Right lobe of liver (tissue), 6 donors: ENCODE data around the gene VAC14. TPM values are rescaled to one million over a fixed set of nuclear protein-coding genes. Genes with fewer than 3 reads are reported as not detected.

Experiments
- ATAC-seq, 4 donors: fragments of 200-7000 bp; cut with Tn5 transposase; one replicate each; pipeline ENCODE4 v1.9.1; 2020; ENCODE audit warnings: mild to moderate bottlenecking in 4 of 4, moderate library complexity in 4 of 4
- DNase-seq, 3 donors: peaks; one replicate each; pipeline ENCODE4 v3.0.0-alpha.2; 2020
- H3K27ac ChIP-seq, 3 donors: fragments of 200-600 bp; one replicate each; pipeline ENCODE4 v1.8.0; 2022
- H3K27me3 ChIP-seq, 2 donors: fragments of 200-600 bp; one replicate each; pipeline ENCODE4 v1.8.0; 2022
- H3K36me3 ChIP-seq, 4 donors: fragments of 200-600 bp; sonication (generic) in 1 of 4; one replicate each; pipeline versions ENCODE4 v1.5.1 to v1.8.0; 2017 to 2022; ENCODE audit warnings: control low read depth in 1 of 4
- H3K4me1 ChIP-seq, 4 donors: fragments of 200-600 bp; sonication (generic) in 1 of 4; one replicate each; pipeline versions ENCODE4 v1.5.1 to v1.8.0; 2017 to 2022; ENCODE audit warnings: control low read depth in 1 of 4
- H3K4me3 ChIP-seq, 3 donors: fragments of 200-600 bp; one replicate each; pipeline ENCODE4 v1.8.0; 2022
- H3K9me3 ChIP-seq, 4 donors: fragments of 200-600 bp; sonication (generic) in 1 of 4; one replicate each; pipeline versions ENCODE4 v1.5.1 to v1.8.0; 2017 to 2022; ENCODE audit warnings: control low read depth in 1 of 4
- CTCF ChIP-seq, 4 donors: fragments of 200-600 bp in 3 of 4; fragments of 450-650 bp in 1 of 4; IDR thresholded peaks; one replicate each; pipeline versions ENCODE4 v1.5.1 to v1.8.0; 2016 to 2022; ENCODE audit warnings: antibody characterized with exemption in 4 of 4, mild to moderate bottlenecking in 2 of 4
- POLR2A ChIP-seq: fragments of 450-650 bp; IDR thresholded peaks from one replicate; pipeline ENCODE4 v1.6.1; 2017; ENCODE audit warnings: antibody characterized with exemption, mild to moderate bottlenecking
- WGBS: methylation state at CpG from one replicate; pipeline ENCODE4 v1.1.6; 2018; ENCODE audit warnings: low coverage, low lambda C conversion rate; ENCODE audit not compliant: insufficient coverage; ENCODE audit errors: missing lambda C conversion rate; 5-methylcytosine and 5-hydroxymethylcytosine counted together
- intact Hi-C, 2 donors: fragments of 100-400 bp; cut with DNase I; formaldehyde crosslinking; loops; one replicate each; pipeline versions ENCODE4 v1.11.2 to v1.14.1; 2022
- total RNA-seq, 6 experiments: library from RNA; depleted of rRNA in 2 of 6; stranded (reverse); fragments of >200 nt in 2 of 6; fragmentation: NEBNext Ultra II Directional in 3 of 6; extraction: Animal tissue kit (Norgen Biotek cat#: 25700) in 3 of 6; gene quantifications; one replicate each; pipeline versions ENCODE4 v1.1.0 to v1.2.4, GENCODE V29; 2016 to 2023
- donor health status: DM: no; HTN: yes; CAD: no.
- donor health status: DM: no; HTN: no; CAD: no.
- donor health status: DM: no; HTN: no; CAD: no.
- donor health status: DM: no; HTN: yes; CAD: no.
- donor health status: DM: no; HTN: yes; CAD: no.

Gene VAC14
- total RNA-seq, 6 experiments from 2014 or later = 14.3 to 40.2 (median 23.4) TPM

DNA sequence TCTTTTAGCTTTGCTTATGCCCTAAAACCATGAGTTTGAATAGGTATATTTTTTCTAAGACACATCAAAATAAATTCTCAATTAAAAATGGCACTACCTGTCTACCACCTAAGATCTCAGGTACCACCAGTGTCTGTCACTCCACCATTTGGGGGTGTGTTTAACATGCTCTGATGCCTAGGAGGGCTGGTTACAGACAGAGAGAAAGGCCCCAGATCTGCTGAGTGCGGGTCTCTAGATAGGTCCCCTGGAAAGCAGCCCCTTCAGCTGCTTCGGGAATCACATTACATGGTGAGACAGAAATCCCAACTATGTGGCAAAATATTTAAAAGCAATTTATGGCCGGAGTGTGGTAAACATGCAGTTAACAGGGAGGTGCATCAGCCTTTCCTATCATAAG is 653 bp upstream of the VAC14 start:
- ATAC-seq (no peak), DNase-seq (no peak)
- no peak overlapping the region for H3K27ac ChIP-seq
- no peaks in the 10 kb centered on the region for H3K9me3 ChIP-seq
- TF ChIP-seq CTCF (IDR thresholded peaks at IDR 0.05) (no peak), POLR2A (no peak)
- intact Hi-C loops = no loop called here
- H3K4me3 ChIP-seq = peak overlapping the region in 1 of 3 donors; percentile 95
- no peaks in the 10 kb centered on the region for H3K27me3 ChIP-seq
- peaks cover 0 to 15% (median 9%) of the 10 kb centered on the region in 4 donors for H3K4me1 ChIP-seq
- WGBS = 92% methylated on average over 3 of the region's 3 CpGs
- H3K36me3 ChIP-seq = no peaks in the 10 kb centered on the region

- Histone ChIP-seq H3K36me3 (no peaks in the 10 kb centered on the region), H3K4me3 (peak overlapping the region; percentile 55 to 95 (median 92)), H3K4me1 (peaks cover 0 to 15% (median 9%) of the 10 kb centered on the region in 4 donors), H3K27me3 (no peaks in the 10 kb centered on the region), H3K9me3 (no peaks in the 10 kb centered on the region), H3K27ac (peak overlapping the region in 2 of 3 donors; percentile 34 to 42)
- DNase-seq (no peak), ATAC-seq (no peak)
- WGBS = 12% methylated on average over 6 of the region's 7 CpGs
- intact Hi-C loops = no loop called here
- TF ChIP-seq CTCF (IDR thresholded peaks at IDR 0.05) = no peak
- TF ChIP-seq POLR2A = no peak
Measured at GRCh38 chr16:70800311-70800710, 647 bp downstream of the VAC14 start.

DNA sequence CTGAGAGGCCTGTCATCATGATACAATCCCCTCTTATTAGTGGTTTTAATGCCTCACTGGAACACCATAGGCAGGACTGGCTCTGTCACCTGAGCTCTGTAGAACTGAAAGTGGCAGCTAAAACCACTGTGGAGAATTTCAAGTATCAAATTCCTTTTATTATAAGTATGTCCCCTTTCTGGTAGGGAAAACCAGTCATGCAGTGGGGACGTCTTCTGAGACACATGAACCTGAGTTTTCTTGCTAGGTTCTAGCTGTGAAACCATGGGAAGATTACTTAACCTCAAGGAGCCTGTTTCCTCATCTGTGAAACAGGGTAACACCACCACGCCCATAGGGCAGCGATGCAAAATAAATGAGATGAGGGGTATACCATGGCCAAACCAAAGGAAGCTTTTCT is 4.7 kb downstream of the VAC14 start:
- Histone ChIP-seq H3K4me3 (no peak overlapping the region), H3K9me3 (no peaks in the 10 kb centered on the region), H3K27me3 (no peaks in the 10 kb centered on the region), H3K36me3 (no peaks in the 10 kb centered on the region), H3K27ac (no peak overlapping the region), H3K4me1 (peaks cover 0 to 15% (median 9%) of the 10 kb centered on the region in 4 donors)
- intact Hi-C loops = no loop called here
- DNase-seq (no peak), ATAC-seq (no peak)
- 89% methylated on average over 3 of the region's 3 CpGs for WGBS
- TF ChIP-seq CTCF (IDR thresholded peaks at IDR 0.05) (no peak), POLR2A (no peak)

- Histone ChIP-seq H3K27me3 (no peaks in the 10 kb centered on the region), H3K9me3 (no peaks in the 10 kb centered on the region), H3K4me3 (no peak overlapping the region), H3K27ac (no peak overlapping the region), H3K4me1 (peaks cover 0 to 14% (median 8%) of the 10 kb centered on the region in 4 donors), H3K36me3 (no peaks in the 10 kb centered on the region)
- no peak for DNase-seq
- intact Hi-C loops = no loop called here
- 83% methylated on average over 9 of the region's 12 CpGs for WGBS
- TF ChIP-seq POLR2A (no peak), CTCF (IDR thresholded peaks at IDR 0.05) (no peak)
- no peak for ATAC-seq
Measured at GRCh38 chr16:70795296-70795912, 5.6 kb downstream of the VAC14 start.
